ENCODE results near the gene SEC23B. TPM values are rescaled to one million over a fixed set of nuclear protein-coding genes. Genes with fewer than 3 reads are reported as not detected.
A peak's percentile ranks its signal among the peaks of the same experiment; 100 is the strongest.
"Not testable (repeated sequence)": the region's sequence is repeated elsewhere in the genome, so short reads cannot be mapped to it uniquely, and the experiment has no call there.

The SEC23B gene
- polyA plus RNA-seq, 1 experiment: 49.2 TPM

- Histone ChIP-seq H3K27me3 (ENCODE audit: control insufficient read depth, insufficient read depth, low read length) (no peaks in the 10 kb centered on the region), H3K4me3 (ENCODE audit: low read depth, low read length) (peak within 1 kb of the TSS; percentile 76), H3K36me3 (ENCODE audit: control insufficient read depth, insufficient read depth, low read length) (no peaks in the 10 kb centered on the region)
- POLR2A ChIA-PET: interaction anchor here (0.6 to 1.4 kb wide), 2 partner anchors 11 to 1534 kb away, joined by 5 to 6 read pairs; partner anchors contain the start of gene SEC23B
- TF ChIP-seq, protein P1, sequence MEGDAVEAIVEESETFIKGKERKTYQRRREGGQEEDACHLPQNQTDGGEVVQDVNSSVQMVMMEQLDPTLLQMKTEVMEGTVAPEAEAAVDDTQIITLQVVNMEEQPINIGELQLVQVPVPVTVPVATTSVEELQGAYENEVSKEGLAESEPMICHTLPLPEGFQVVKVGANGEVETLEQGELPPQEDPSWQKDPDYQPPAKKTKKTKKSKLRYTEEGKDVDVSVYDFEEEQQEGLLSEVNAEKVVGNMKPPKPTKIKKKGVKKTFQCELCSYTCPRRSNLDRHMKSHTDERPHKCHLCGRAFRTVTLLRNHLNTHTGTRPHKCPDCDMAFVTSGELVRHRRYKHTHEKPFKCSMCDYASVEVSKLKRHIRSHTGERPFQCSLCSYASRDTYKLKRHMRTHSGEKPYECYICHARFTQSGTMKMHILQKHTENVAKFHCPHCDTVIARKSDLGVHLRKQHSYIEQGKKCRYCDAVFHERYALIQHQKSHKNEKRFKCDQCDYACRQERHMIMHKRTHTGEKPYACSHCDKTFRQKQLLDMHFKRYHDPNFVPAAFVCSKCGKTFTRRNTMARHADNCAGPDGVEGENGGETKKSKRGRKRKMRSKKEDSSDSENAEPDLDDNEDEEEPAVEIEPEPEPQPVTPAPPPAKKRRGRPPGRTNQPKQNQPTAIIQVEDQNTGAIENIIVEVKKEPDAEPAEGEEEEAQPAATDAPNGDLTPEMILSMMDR (IDR thresholded peaks at IDR 0.05; ENCODE audit: insufficient read depth, low read depth, low read length): no peak
- peak; percentile 19 for DNase-seq (ENCODE audit: low read depth)
- CTCF ChIA-PET: interaction anchor here (1.0 to 2.1 kb wide), 4 partner anchors 9 to 84 kb away, joined by 3 to 11 read pairs (median 4); partner anchors contain the start of gene SEC23B
Observed at GRCh38 chr20:18496740-18497592, 10.8 kb upstream of the SEC23B start, which contains the start of gene RBBP9. Gene RBBP9, minus strand, starts transcription at chr20:18497225. Its CDS starts 58 bp downstream, at chr20:18497167.

DNA sequence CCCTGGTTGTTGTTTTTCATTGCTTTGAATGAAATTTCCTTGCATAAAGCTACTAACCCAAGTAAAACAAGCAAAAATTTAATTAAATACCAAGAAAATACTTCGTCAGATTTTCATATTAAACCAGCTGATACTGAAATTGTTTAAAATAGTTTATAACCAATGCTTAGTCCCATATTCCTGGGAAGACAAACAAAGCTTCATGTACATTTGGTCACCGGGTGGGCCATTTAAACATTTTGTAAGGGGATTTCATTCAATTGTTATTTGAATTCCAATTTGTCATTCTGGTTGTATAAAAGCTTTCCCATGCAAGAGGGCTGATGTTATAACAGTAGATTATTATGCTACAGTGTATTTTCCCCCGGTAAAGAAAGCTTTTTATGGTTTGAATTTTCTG lies 10.1 kb upstream of the SEC23B start:
- CTCF ChIA-PET: interaction anchor here (1.2 to 2.1 kb wide), 3 partner anchors 9 to 85 kb away, joined by 3 to 11 read pairs (median 5); partner anchors contain the start of gene SEC23B
- DNase-seq (ENCODE audit: low read depth): no peak
- Histone ChIP-seq H3K27me3 (ENCODE audit: control insufficient read depth, insufficient read depth, low read length) (no peaks in the 10 kb centered on the region), H3K4me3 (ENCODE audit: low read depth, low read length) (no peak overlapping the region), H3K36me3 (ENCODE audit: control insufficient read depth, insufficient read depth, low read length) (no peaks in the 10 kb centered on the region)
- POLR2A ChIA-PET: interaction anchor here (1.4 kb wide), 1 partner anchor 10 kb away, joined by 5 read pairs; the partner anchor contains the start of gene SEC23B
- TF ChIP-seq, protein P1 (IDR thresholded peaks at IDR 0.05; ENCODE audit: insufficient read depth, low read depth, low read length): no peak

GRCh38 chr20:18501672-18502071 lies 6.1 kb upstream of the SEC23B start:
- H3K36me3 ChIP-seq (ENCODE audit: control insufficient read depth, insufficient read depth, low read length); DNase-seq (ENCODE audit: low read depth); H3K4me3 ChIP-seq (ENCODE audit: low read depth, low read length); POLR2A ChIA-PET; CTCF ChIA-PET; H3K27me3 ChIP-seq (ENCODE audit: control insufficient read depth, insufficient read depth, low read length): not testable (repeated sequence)

DNA sequence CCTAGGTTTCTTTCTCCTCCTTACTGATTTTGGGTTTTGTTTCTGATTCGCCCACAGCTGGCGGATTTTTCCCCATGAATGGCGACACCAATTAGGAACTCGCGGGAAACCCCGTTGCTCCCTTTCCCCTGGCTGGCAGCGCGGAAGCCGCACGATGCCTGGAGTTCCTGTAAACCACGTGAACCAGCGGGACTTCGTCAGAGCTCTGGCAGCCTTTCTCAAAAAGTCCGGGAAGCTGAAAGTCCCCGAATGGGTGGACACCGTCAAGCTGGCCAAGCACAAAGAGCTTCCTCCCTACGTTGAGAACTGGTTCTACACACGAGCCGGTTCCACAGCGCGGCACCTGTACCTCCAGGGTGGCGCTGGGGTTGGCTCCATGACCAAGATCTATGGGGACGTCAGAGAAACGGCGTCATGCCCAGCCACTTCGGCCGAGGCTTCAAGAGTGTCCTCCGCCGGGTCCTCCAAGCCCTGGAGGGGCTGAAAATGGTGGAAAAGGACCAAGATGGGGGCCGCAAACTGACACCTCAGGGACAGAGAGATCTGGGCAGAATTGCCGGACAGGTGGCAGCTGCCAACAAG lies 3.2 kb upstream of the SEC23B start:
- DNase-seq (ENCODE audit: low read depth): no peak
- POLR2A ChIA-PET: no interaction called here
- Histone ChIP-seq H3K27me3 (ENCODE audit: control insufficient read depth, insufficient read depth, low read length) (no peaks in the 10 kb centered on the region), H3K36me3 (ENCODE audit: control insufficient read depth, insufficient read depth, low read length) (no peaks in the 10 kb centered on the region), H3K4me3 (ENCODE audit: low read depth, low read length) (no peak overlapping the region)
- CTCF ChIA-PET: interaction anchor here (3.6 kb wide), 1 partner anchor 7 kb away, joined by 11 read pairs; the partner anchor contains the start of gene RBBP9
- TF ChIP-seq, protein P1 (IDR thresholded peaks at IDR 0.05; ENCODE audit: insufficient read depth, low read depth, low read length): no peak

- TF ChIP-seq, protein P1 (IDR thresholded peaks at IDR 0.05; ENCODE audit: insufficient read depth, low read depth, low read length): no peak
- ChIA-PET CTCF (interaction anchor here (1.8 to 3.6 kb wide), 2 partner anchors 10 to 18 kb away, joined by 3 to 11 read pairs; partner anchors contain the start of gene RBBP9), POLR2A (interaction anchor here (0.5 to 1.6 kb wide), 3 partner anchors 9 to 20 kb away, joined by 4 to 5 read pairs (median 4); partner anchors contain the start of gene RBBP9)
- peak overlapping the region; percentile 83 for H3K4me3 ChIP-seq (ENCODE audit: low read depth, low read length)
- no peak for DNase-seq (ENCODE audit: low read depth)
- no peaks in the 10 kb centered on the region for H3K36me3 ChIP-seq (ENCODE audit: control insufficient read depth, insufficient read depth, low read length)
- H3K27me3 ChIP-seq (ENCODE audit: control insufficient read depth, insufficient read depth, low read length): no peaks in the 10 kb centered on the region
Observed at GRCh38 chr20:18506744-18507143, 996 bp upstream of the SEC23B start.

Measured in BJ (cell line).